Activated naive CD8-positive, alpha-beta T cell (primary cell): ENCODE results near the gene CAPN11.

Experiments
- H3K27ac Mint-ChIP-seq: one replicate; pipeline ENCODE4 v1.8.0; 2021; ENCODE audit warnings: mixed read lengths
- H3K27me3 Mint-ChIP-seq: one replicate; pipeline ENCODE4 v1.8.0; 2021; ENCODE audit warnings: mixed read lengths
- H3K36me3 Mint-ChIP-seq: one replicate; pipeline ENCODE4 v1.8.0; 2021; ENCODE audit warnings: mixed read lengths
- H3K4me1 Mint-ChIP-seq: one replicate; pipeline ENCODE4 v1.8.0; 2021; ENCODE audit warnings: low read depth, mixed read lengths
- H3K4me3 Mint-ChIP-seq: one replicate; pipeline ENCODE4 v1.8.0; 2021; ENCODE audit warnings: mild to moderate bottlenecking, mixed read lengths
- H3K9me3 Mint-ChIP-seq: one replicate; pipeline ENCODE4 v1.8.0; 2021; ENCODE audit warnings: low read depth, mixed read lengths

CAPN11 gene

GRCh38 chr6:44158770-44159228 is at the start of gene CAPN11:
Gene CAPN11 (plus strand): TSS chr6:44158820. CDS start chr6:44158849, 29 bp downstream.
- H3K36me3 Mint-ChIP-seq, result no peaks in the 10 kb centered on the region
- H3K4me1 Mint-ChIP-seq, result no peaks in the 10 kb centered on the region
- no peak within 1 kb of the TSS for H3K4me3 Mint-ChIP-seq
- H3K27ac Mint-ChIP-seq, result no peak within 1 kb of the TSS
- peaks cover 5% of the 10 kb centered on the region for H3K27me3 Mint-ChIP-seq
- H3K9me3 Mint-ChIP-seq, result no peaks in the 10 kb centered on the region

GRCh38 chr6:44109212-44109611 is 49.4 kb upstream of the CAPN11 start:
- peaks cover 2% of the 10 kb centered on the region for H3K36me3 Mint-ChIP-seq
- no peak overlapping the region for H3K4me3 Mint-ChIP-seq
- no peak overlapping the region for H3K27ac Mint-ChIP-seq
- no peaks in the 10 kb centered on the region for H3K9me3 Mint-ChIP-seq
- H3K4me1 Mint-ChIP-seq, result peaks cover 2% of the 10 kb centered on the region
- no peaks in the 10 kb centered on the region for H3K27me3 Mint-ChIP-seq

- no peaks in the 10 kb centered on the region for H3K27me3 Mint-ChIP-seq
- H3K36me3 Mint-ChIP-seq, result peaks cover 2% of the 10 kb centered on the region
- no peaks in the 10 kb centered on the region for H3K9me3 Mint-ChIP-seq
- H3K4me3 Mint-ChIP-seq, result no peak overlapping the region
- peaks cover 3% of the 10 kb centered on the region for H3K4me1 Mint-ChIP-seq
- H3K27ac Mint-ChIP-seq, result no peak overlapping the region
Measured at GRCh38 chr6:44110005-44110676, 48.5 kb upstream of the CAPN11 start.

- Mint-ChIP-seq H3K4me1 (peaks cover 6% of the 10 kb centered on the region), H3K9me3 (no peaks in the 10 kb centered on the region), H3K4me3 (no peak overlapping the region), H3K27me3 (no peaks in the 10 kb centered on the region), H3K36me3 (peaks cover 6% of the 10 kb centered on the region), H3K27ac (no peak overlapping the region)
Measured at GRCh38 chr6:44110966-44111365, 47.7 kb upstream of the CAPN11 start.

GRCh38 chr6:44111434-44112417 is 46.9 kb upstream of the CAPN11 start:
- H3K27me3 Mint-ChIP-seq, result no peaks in the 10 kb centered on the region
- H3K4me3 Mint-ChIP-seq, result no peak overlapping the region
- no peaks in the 10 kb centered on the region for H3K9me3 Mint-ChIP-seq
- no peak overlapping the region for H3K27ac Mint-ChIP-seq
- H3K4me1 Mint-ChIP-seq, result peaks cover 10% of the 10 kb centered on the region
- H3K36me3 Mint-ChIP-seq, result peaks cover 6% of the 10 kb centered on the region

- H3K36me3 Mint-ChIP-seq, result peaks cover 6% of the 10 kb centered on the region
- H3K4me1 Mint-ChIP-seq, result peaks cover 22% of the 10 kb centered on the region
- no peaks in the 10 kb centered on the region for H3K9me3 Mint-ChIP-seq
- no peak overlapping the region for H3K27ac Mint-ChIP-seq
- H3K4me3 Mint-ChIP-seq, result no peak overlapping the region
- no peaks in the 10 kb centered on the region for H3K27me3 Mint-ChIP-seq
Measured at GRCh38 chr6:44113414-44113813, 45.2 kb upstream of the CAPN11 start.

GRCh38 chr6:44115866-44116265 is 42.8 kb upstream of the CAPN11 start:
- peaks cover 6% of the 10 kb centered on the region for H3K36me3 Mint-ChIP-seq
- no peak overlapping the region for H3K4me3 Mint-ChIP-seq
- H3K9me3 Mint-ChIP-seq, result no peaks in the 10 kb centered on the region
- no peak overlapping the region for H3K27ac Mint-ChIP-seq
- H3K4me1 Mint-ChIP-seq, result peaks cover 39% of the 10 kb centered on the region
- no peaks in the 10 kb centered on the region for H3K27me3 Mint-ChIP-seq

- Mint-ChIP-seq H3K4me1 (peaks cover 47% of the 10 kb centered on the region), H3K9me3 (no peaks in the 10 kb centered on the region), H3K27me3 (no peaks in the 10 kb centered on the region), H3K27ac (peak overlapping the region; percentile 2), H3K4me3 (no peak overlapping the region), H3K36me3 (peaks cover 6% of the 10 kb centered on the region)
Measured at GRCh38 chr6:44116641-44117382, 41.8 kb upstream of the CAPN11 start.

GRCh38 chr6:44117397-44118128 is 41.1 kb upstream of the CAPN11 start:
- Mint-ChIP-seq H3K9me3 (no peaks in the 10 kb centered on the region), H3K36me3 (peaks cover 6% of the 10 kb centered on the region), H3K4me1 (peaks cover 52% of the 10 kb centered on the region), H3K27ac (no peak overlapping the region), H3K27me3 (no peaks in the 10 kb centered on the region), H3K4me3 (no peak overlapping the region)

- Mint-ChIP-seq H3K27me3 (no peaks in the 10 kb centered on the region), H3K4me1 (peaks cover 74% of the 10 kb centered on the region)
Measured at GRCh38 chr6:44119704-44120262, 38.8 kb upstream of the CAPN11 start.

GRCh38 chr6:44120692-44121443 is 37.8 kb upstream of the CAPN11 start:
- Mint-ChIP-seq H3K27ac (no peak overlapping the region), H3K36me3 (peaks cover 4% of the 10 kb centered on the region), H3K27me3 (no peaks in the 10 kb centered on the region), H3K4me3 (peak overlapping the region; percentile 9), H3K4me1 (peaks cover 81% of the 10 kb centered on the region), H3K9me3 (no peaks in the 10 kb centered on the region)

More at GRCh38 chr6:44119704-44120262, 38.8 kb upstream of the CAPN11 start:
- Mint-ChIP-seq H3K4me3 (no peak overlapping the region), H3K9me3 (no peaks in the 10 kb centered on the region), H3K36me3 (peaks cover 6% of the 10 kb centered on the region), H3K27ac (no peak overlapping the region)

GRCh38 chr6:44122801-44123200 is 35.8 kb upstream of the CAPN11 start:
- Mint-ChIP-seq H3K4me3 (peak overlapping the region; percentile 88), H3K4me1 (peaks cover 74% of the 10 kb centered on the region), H3K27ac (peak overlapping the region; percentile 83), H3K36me3 (peaks cover 4% of the 10 kb centered on the region), H3K9me3 (no peaks in the 10 kb centered on the region), H3K27me3 (no peaks in the 10 kb centered on the region)

- H3K9me3 Mint-ChIP-seq, result no peaks in the 10 kb centered on the region
- peak overlapping the region; percentile 83 for H3K27ac Mint-ChIP-seq
- H3K36me3 Mint-ChIP-seq, result peaks cover 4% of the 10 kb centered on the region
- peak overlapping the region; percentile 88 for H3K4me3 Mint-ChIP-seq
- H3K27me3 Mint-ChIP-seq, result no peaks in the 10 kb centered on the region
- peaks cover 69% of the 10 kb centered on the region for H3K4me1 Mint-ChIP-seq
Measured at GRCh38 chr6:44123544-44123943, 35.1 kb upstream of the CAPN11 start.
